ENCODE results near the gene ZFPM1. TPM values are rescaled to one million over a fixed set of nuclear protein-coding genes. Genes with fewer than 3 reads are reported as not detected.

ZFPM1 gene
- total RNA-seq, 1 donor from 2014 or later = 8.4 TPM

- peaks cover 6% of the 10 kb centered on the region for H3K27me3 ChIP-seq
- DNase-seq = no peak
- no peak for TF ChIP-seq CTCF (IDR thresholded peaks at IDR 0.05)
- H3K4me1 ChIP-seq = no peaks in the 10 kb centered on the region
- H3K27ac ChIP-seq = no peak overlapping the region
- no peaks in the 10 kb centered on the region for H3K36me3 ChIP-seq
- H3K9me3 ChIP-seq = no peaks in the 10 kb centered on the region
- H3K4me3 ChIP-seq = no peak overlapping the region
- intact Hi-C loops (cut with DNase I) = no loop called here
- no peak for ATAC-seq
Measured at GRCh38 chr16:88552166-88552565, 99.1 kb downstream of the ZFPM1 start.

GRCh38 chr16:88552815-88553214 is 99.7 kb downstream of the ZFPM1 start:
- H3K4me3 ChIP-seq = no peak overlapping the region
- DNase-seq (no peak), ATAC-seq (no peak)
- no peak for TF ChIP-seq CTCF (IDR thresholded peaks at IDR 0.05)
- no peaks in the 10 kb centered on the region for H3K9me3 ChIP-seq
- peaks cover 6% of the 10 kb centered on the region for H3K27me3 ChIP-seq
- H3K27ac ChIP-seq = no peak overlapping the region
- H3K4me1 ChIP-seq = no peaks in the 10 kb centered on the region
- intact Hi-C loops (cut with DNase I) = no loop called here
- H3K36me3 ChIP-seq = no peaks in the 10 kb centered on the region

GRCh38 chr16:88553739-88554138 is 100.7 kb downstream of the ZFPM1 start:
- no peak for TF ChIP-seq CTCF (IDR thresholded peaks at IDR 0.05)
- ATAC-seq (no peak), DNase-seq (no peak)
- Histone ChIP-seq H3K4me1 (no peaks in the 10 kb centered on the region), H3K27ac (no peak overlapping the region), H3K27me3 (peaks cover 6% of the 10 kb centered on the region), H3K9me3 (no peaks in the 10 kb centered on the region), H3K36me3 (no peaks in the 10 kb centered on the region), H3K4me3 (no peak overlapping the region)
- intact Hi-C loops (cut with DNase I) = no loop called here

- Histone ChIP-seq H3K4me1 (no peaks in the 10 kb centered on the region), H3K36me3 (no peaks in the 10 kb centered on the region), H3K27ac (no peak overlapping the region), H3K27me3 (peaks cover 6% of the 10 kb centered on the region), H3K4me3 (no peak overlapping the region), H3K9me3 (no peaks in the 10 kb centered on the region)
- TF ChIP-seq CTCF (IDR thresholded peaks at IDR 0.05) = no peak
- intact Hi-C loops (cut with DNase I) = no loop called here
- ATAC-seq = no peak
- no peak for DNase-seq
Measured at GRCh38 chr16:88554711-88555264, 101.7 kb downstream of the ZFPM1 start.

GRCh38 chr16:88556294-88556988 is 103.4 kb downstream of the ZFPM1 start:
- Histone ChIP-seq H3K4me1 (no peaks in the 10 kb centered on the region), H3K9me3 (no peaks in the 10 kb centered on the region), H3K36me3 (no peaks in the 10 kb centered on the region), H3K27ac (no peak overlapping the region), H3K4me3 (no peak overlapping the region), H3K27me3 (peaks cover 6% of the 10 kb centered on the region)
- DNase-seq (no peak), ATAC-seq (no peak)
- no peak for TF ChIP-seq CTCF (IDR thresholded peaks at IDR 0.05)
- intact Hi-C loops (cut with DNase I) = no loop called here

Measured in upper lobe of right lung (tissue), 1 donor.